ENCODE results near the gene L1CAM.
A peak's percentile ranks its signal among the peaks of the same experiment; 100 is the strongest.

The L1CAM gene

DNA sequence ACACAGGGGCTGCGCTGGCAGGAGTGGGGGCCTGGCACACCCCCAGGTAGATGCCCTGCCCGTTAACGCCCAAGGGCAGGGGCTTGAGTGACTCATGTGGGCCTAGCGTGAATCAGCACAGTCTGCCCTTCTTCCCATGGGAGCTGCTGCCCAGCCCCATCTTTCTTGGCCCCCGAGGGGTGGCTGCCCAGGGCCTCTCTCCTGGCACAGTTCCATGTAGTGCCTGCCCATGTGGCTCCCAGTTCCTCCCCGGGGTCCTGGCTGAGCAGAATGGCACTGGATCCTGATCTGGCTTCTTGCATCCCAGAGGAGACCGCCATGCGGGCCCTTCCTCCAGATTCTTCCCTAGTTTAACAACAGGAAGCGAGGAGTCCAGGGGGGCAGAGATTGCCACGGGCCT, 16.4 kb upstream of the L1CAM start:
- no peak for DNase-seq (ENCODE audit: low read depth in 3 of 3)

GRCh38 chrX:153901753-153902140, 15.8 kb upstream of the L1CAM start:
- DNase-seq (ENCODE audit: low read depth in 3 of 3) = no peak

DNA sequence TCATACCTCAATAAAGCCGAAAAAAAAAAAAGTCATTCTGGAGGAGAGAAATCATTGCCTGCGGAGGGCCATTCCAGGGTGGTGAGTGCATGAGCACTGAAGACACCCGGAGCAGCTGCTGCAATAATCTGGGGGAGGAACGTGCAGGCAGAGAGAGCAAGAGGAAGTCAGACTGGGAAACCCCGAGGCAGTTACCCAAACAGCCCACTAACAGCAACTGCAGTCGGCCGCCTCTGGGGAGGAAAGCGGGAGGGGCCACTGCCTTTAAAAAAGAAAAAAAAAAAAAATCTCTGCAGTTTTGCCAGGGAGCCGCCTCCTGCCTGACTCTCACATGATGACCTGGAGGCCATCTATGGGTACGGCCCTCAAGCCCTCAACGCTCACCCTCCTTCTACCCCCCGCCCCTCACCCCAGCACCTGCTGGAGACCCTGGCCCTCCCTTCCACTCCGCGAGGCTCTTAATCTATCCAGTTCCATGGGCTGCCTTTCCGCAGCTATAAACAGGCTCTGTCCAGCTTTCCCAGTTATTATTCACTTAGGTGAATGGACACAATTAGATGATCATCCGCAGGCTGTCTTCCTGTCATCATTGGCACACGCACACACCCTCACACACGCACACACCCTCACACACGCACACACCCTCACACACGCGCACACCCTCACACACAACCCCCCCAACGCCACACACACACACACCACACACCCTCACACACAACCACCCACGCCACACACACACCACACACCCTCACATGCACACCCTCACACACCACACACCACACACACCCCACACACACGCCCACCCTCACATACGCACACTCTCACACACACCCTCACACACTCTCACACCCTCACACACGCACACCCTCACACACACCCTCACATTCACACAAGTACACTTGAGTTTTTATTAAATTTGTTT, 15.1 kb upstream of the L1CAM start:
- DNase-seq (ENCODE audit: low read depth in 3 of 3) = peak in 2 of 3 experiments; percentile 25 to 45

DNA sequence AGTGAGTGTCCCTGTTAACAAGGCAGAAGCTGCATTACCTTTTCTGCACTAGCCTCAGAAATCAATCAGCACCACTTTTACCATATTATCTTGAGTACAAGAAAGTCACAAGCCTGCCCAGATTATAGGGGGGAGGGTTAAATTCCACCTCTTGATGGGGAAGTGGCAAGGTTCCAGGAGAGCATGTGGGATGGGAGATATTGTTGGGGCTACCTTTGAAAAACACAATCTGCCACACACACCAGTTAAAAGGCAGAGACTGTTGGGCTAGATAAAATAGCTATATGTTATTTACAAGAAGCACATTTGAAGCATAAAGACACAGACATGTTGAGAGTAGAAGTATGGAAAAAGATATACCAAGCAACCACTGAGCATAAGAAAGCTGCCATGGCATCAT, 11.9 kb upstream of the L1CAM start:
- DNase-seq (ENCODE audit: low read depth in 3 of 3) = no peak

DNA sequence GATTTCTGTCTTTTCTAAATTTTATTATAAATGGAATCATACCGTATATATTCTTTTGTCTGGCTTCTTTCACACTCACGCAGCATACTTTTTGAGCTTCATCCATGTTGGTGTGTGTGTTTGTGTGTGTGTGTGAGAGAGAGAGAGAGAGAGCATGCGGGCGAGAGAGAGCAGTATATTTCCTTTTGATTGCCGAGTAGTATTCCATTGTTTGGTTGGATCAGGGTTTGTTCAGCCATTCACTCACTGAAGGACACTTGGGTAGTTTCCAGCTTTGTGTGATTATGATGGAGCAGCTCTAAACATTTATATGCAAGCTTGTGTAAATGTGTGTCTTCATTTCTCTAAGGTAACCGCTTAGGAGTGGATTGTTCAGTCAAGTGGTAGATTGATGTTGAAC, 3.1 kb upstream of the L1CAM start:
- DNase-seq (ENCODE audit: low read depth in 3 of 3) = no peak

- DNase-seq (ENCODE audit: low read depth in 3 of 3) = no peak
Measured at GRCh38 chrX:153888344-153888743, 2.4 kb upstream of the L1CAM start.

GRCh38 chrX:153887385-153887784, 1.4 kb upstream of the L1CAM start:
- no peak for DNase-seq (ENCODE audit: low read depth in 3 of 3)

- DNase-seq (ENCODE audit: low read depth in 3 of 3) = no peak
Measured at GRCh38 chrX:153886915-153887314, 942 bp upstream of the L1CAM start.

DNA sequence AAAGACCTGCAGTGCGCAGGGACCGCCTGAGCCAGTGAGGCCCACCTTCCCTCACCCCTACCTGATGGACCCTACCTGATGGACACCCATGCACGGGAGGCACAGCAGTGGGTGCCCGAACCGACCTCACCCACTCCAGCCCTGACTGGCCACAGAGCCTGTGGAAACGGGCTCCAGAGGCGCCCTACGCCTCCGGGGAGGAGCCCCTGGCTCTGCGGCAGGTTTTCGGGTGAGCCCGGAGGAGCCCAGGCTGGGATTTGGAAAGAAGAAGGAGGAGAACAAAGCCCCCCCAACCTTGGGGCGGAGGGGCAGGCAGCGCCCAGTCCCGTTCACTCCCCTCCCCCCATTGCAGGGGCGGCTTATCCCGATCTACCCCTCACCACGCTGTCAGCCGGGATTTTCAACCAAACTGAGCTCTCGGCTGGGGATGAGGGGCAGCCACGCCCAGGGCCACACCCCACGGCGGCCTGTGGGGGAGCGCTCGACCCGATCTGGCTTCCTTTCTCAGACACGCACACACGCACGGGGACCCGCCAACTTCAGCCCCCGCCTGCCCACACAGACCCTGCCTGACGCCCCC, 675 bp downstream of the L1CAM start:
- no peak for DNase-seq (ENCODE audit: low read depth in 3 of 3)

- DNase-seq (ENCODE audit: low read depth in 3 of 3) = no peak
Measured at GRCh38 chrX:153884590-153884989, 1.4 kb downstream of the L1CAM start.

DNA sequence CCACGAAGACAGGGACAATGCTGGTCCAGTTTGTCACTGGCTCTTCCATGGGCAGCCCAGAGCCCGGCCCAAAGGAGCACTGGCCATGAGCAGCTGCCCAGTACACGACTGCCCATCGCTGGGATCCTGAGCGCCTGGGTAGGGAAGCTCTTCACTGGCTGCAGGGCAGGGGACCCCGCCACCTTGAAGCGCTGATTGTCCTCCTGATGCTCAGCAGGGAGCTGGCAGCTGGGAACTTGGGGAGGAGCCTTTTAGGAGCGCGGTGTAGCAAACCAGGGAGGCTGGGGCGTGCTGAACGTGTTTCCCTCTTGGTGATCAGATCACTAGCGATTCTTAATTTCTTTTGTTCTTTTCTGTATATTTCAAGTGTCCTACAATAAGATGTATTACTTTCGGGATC, 1.8 kb downstream of the L1CAM start:
- DNase-seq (ENCODE audit: low read depth in 3 of 3) = no peak

GRCh38 chrX:153883163-153883843, 2.7 kb downstream of the L1CAM start:
- DNase-seq (ENCODE audit: low read depth in 3 of 3) = no peak

- DNase-seq (ENCODE audit: low read depth in 3 of 3) = no peak
Measured at GRCh38 chrX:153882557-153882956, 3.4 kb downstream of the L1CAM start.

DNA sequence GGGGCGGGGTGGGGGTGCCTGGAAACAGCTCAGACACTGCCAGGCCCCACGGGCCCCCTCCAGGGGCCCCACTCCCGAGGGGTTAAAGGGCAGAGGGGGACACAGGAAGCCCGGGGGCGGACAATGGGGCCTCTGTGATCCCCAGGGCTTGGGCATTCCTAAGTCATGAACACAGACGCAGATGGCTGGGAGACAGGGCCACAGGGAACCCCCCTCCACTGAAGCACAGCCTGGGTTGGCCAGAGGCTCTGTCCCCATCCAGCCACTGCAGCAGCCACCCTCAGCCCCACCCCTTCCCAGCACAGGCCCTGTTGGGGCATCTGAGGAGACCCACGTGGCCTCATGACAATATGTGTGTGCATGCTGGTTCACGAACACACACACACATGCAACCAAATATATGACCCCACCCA, 3.9 kb downstream of the L1CAM start:
- DNase-seq (ENCODE audit: low read depth in 3 of 3) = no peak

GRCh38 chrX:153881281-153881680, 4.7 kb downstream of the L1CAM start:
- no peak for DNase-seq (ENCODE audit: low read depth in 3 of 3)

GRCh38 chrX:153880440-153880815, 5.5 kb downstream of the L1CAM start:
- DNase-seq (ENCODE audit: low read depth in 3 of 3) = no peak

DNA sequence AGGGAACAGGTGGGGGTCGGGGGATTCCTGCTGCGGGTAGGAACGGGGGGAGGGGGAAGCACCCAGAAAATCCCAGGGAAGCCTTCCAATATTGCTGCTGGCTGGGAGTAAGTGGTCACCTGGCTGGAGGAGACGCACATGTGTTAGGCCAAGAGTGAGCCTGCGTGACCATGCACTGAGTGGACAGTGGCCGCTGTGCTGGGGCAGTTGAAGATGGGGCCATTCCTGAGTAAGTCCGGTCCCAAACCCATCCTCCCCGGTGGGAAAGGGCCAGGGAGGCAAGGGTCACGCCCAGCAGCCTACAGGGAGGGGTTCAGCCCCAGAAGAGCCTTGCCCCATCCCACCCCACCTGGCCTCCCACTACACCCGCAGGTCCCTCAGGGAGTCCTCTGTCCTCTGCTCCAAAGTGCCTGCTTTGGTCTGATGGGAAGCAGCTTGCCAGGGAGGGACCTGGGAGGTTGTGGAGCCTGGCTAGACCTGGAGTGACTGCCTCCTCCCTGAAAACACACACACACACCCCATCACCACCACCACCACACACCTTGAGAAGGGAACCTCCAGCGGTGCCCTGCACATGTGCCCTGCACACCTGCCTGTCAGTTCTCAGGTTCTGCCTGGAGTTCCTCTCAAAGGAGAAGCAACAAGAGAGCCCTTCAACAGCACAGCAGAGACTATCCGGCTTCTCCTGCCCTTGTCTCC, 6.1 kb downstream of the L1CAM start:
- DNase-seq (ENCODE audit: low read depth in 3 of 3) = no peak

DNA sequence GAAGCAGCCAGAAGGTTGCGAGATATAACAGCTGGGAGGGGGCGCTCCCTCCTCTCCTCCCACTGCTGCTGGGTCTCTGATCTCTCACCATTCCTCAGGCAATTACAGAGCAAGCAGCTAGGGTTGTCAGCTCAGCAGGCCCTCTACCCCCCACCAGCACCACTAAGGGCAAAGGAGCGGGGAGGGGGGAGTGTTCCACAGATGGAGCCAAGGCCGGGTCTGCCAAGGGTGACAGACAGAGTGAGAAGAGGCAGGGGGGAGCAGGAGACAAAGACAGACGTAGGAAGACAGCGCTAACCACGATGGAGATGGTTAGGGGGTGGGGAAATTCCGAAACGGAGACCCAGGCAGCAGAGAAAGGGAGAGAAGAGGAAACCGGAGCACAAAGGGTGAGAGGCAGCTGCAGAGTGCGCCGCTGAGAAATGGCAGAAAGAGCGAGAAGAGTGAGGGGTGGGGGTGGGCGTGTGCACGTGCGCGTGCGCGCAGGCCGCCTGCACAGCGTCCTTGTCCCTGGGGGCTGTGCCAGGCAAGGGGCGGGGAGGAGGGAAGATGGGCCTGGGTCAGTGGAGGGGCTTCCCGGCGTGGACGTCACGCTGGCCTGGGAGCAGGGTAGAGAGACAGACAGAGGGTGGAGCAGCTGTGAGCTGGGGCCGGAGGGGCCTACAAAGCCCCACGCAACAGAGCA, 6.9 kb downstream of the L1CAM start:
- no peak for DNase-seq (ENCODE audit: low read depth in 3 of 3)

DNA sequence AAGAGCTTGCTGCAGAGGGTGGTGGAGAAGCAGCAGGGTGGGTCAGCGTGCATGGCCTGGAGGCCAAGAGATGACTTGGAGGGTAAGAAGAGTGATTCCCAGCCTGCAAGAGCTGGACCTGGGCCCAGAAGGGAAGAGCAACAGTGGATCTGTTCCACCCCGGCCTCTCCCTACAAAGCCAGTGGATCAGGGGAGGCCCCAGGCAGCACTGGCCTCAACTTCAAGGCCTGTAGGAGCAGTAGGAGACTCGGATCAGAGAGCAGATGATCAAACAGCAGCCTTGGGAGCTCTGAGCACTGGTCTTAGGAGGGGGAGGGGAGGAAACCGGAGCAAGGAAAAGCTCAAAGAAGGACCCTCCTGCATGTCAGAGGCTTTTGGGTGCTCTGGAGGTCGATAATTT, 7.6 kb downstream of the L1CAM start:
- no peak for DNase-seq (ENCODE audit: low read depth in 3 of 3)

GRCh38 chrX:153877571-153878261, 8.3 kb downstream of the L1CAM start:
- DNase-seq (ENCODE audit: low read depth in 3 of 3) = no peak

- DNase-seq (ENCODE audit: low read depth in 3 of 3) = no peak
Measured at GRCh38 chrX:153876112-153876491, 9.9 kb downstream of the L1CAM start.

All from stimulated activated CD4-positive, alpha-beta T cell treated with anti-CD3 and anti-CD28 coated beads, TNF-alpha, amount 100 ng/mL, for 4 hours (primary cell).